Spleen (tissue), 7 donors: ENCODE measurements around the gene KMT5C.

Experiments
- POLR2A ChIP-seq, 3 donors: fragments of 450-650 bp; IDR thresholded peaks; one replicate each; pipeline ENCODE4 v1.5.1; 2017; ENCODE audit warnings: antibody characterized with exemption in 3 of 3, mild to moderate bottlenecking in 1 of 3
- POLR2AphosphoS5 ChIP-seq, 3 donors: sonication (generic); formaldehyde crosslinking; IDR thresholded peaks; one replicate each; pipeline ENCODE4 v1.5.1; 2017; ENCODE audit warnings: antibody characterized with exemption in 3 of 3
- TF ChIP-seq, protein P1 (sequence below), 11 experiments: fragments of 200-600 bp in 7 of 11; fragments of 450-650 bp in 4 of 11; sonication (generic) in 4 of 11; IDR thresholded peaks in 8 of 11; conservative IDR thresholded peaks in 3 of 11; 1 replicate in 7 of 11; 2 replicates in 4 of 11; pipeline versions ENCODE4 v1.4.0 to v1.8.0; 2016 to 2021; ENCODE audit warnings: antibody characterized with exemption in 11 of 11, inconsistent platforms in 4 of 11, mild to moderate bottlenecking in 1 of 11
- donor health status: DM: no; HTN: no; CAD: no; lungs with moderate emphysema.
- donor health status: DM: no; HTN: no; CAD: no.
- donor health status: DM: no; HTN: no; CAD: no.

DNA sequence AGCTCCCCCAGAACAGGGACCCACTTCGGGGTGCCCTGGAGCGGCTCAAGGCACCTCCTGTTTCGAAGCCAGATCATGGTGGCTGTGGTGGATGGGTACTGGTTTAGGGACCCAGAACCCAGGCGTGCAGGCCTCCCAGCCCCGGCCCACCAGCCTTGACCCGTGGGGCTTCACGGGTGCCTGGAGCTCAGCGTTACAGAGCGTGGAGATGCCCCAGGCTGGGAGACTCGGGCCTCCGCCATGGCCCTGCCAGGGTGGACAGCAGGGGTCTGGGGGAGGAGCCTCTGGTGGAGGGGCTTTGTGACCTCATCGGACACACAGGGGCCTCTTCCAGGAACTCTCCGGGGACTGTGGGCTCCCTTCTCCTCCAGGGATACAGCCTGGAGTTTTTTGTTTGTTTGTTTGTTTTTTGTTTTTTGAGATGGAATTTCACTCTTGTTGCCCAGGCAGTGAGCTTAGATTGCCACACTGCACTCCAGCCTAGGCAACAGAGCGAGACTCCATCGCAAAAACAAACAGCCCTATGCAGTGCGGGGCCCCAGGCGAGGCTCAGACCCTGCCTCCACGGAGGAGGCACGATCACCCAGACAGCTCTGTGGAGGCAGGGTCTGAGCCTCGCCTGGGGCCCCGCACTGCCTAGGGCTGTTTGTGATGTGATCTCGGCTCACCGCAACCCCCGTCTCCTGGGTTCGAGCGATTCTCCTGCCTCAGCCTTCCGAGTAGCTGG lies 23.5 kb downstream of the KMT5C start, which contains the start of gene GARIN5B:
- TF ChIP-seq, protein P1, sequence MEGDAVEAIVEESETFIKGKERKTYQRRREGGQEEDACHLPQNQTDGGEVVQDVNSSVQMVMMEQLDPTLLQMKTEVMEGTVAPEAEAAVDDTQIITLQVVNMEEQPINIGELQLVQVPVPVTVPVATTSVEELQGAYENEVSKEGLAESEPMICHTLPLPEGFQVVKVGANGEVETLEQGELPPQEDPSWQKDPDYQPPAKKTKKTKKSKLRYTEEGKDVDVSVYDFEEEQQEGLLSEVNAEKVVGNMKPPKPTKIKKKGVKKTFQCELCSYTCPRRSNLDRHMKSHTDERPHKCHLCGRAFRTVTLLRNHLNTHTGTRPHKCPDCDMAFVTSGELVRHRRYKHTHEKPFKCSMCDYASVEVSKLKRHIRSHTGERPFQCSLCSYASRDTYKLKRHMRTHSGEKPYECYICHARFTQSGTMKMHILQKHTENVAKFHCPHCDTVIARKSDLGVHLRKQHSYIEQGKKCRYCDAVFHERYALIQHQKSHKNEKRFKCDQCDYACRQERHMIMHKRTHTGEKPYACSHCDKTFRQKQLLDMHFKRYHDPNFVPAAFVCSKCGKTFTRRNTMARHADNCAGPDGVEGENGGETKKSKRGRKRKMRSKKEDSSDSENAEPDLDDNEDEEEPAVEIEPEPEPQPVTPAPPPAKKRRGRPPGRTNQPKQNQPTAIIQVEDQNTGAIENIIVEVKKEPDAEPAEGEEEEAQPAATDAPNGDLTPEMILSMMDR (IDR thresholded peaks at IDR 0.05 in 8 of 11, conservative IDR thresholded peaks at IDR 0.05 in 3 of 11) = no peak
- TF ChIP-seq POLR2A (IDR thresholded peaks at IDR 0.05) (no peak), POLR2AphosphoS5 (IDR thresholded peaks at IDR 0.05) (no peak)
